Fibroblast of pulmonary artery (primary cell): ENCODE data around the gene CHML.

Source experiments
- DNase-seq: peaks from one replicate; pipeline ENCODE4 v3.0.0-alpha.2; 2010; ENCODE audit warnings: low read depth
- H3K4me3 ChIP-seq: replicated peaks from 2 replicates; pipeline ENCODE4 v1.5.1; 2011; ENCODE audit warnings: low read depth, mild to moderate bottlenecking, control low read depth, low read length, moderate library complexity
- CTCF ChIP-seq: IDR thresholded peaks from 2 replicates; pipeline ENCODE4 v1.5.1; 2011; ENCODE audit warnings: mild to moderate bottlenecking, control low read depth, low read length, inconsistent platforms; ENCODE audit errors: missing control alignments

Gene CHML

GRCh38 chr1:241638909-241639622 lies 1.1 kb downstream of the CHML start:
- no peak for DNase-seq
- peak overlapping the region; percentile 95 for H3K4me3 ChIP-seq
- no peak for TF ChIP-seq CTCF

DNA sequence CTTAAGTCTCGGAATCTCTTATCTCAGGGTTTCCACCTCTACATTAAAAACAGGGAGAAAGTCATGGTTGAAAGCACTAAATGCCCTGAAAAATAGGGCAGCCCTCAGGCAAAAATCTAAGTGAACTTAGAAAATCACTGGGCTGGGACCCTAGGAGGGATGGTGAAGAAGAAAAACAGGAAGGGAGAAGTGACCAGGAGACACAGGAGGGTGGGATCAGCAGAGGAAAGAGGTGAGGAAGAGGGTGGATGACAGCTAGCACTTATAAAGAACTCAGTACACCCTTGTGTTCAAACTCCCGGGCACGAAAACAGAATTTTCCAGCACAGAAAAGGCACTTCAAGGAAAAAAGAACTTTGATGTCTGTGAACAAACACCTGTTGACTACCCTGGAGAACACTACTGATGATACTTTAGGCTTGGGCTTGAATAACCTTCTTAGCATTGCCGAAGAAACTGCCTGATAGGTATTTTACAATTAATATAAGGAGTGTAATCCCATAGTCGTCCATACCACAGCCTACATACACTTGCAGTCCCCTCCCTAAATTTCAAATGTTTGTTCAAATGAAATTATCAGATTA lies 2.0 kb downstream of the CHML start:
- DNase-seq, result no peak
- no peak for TF ChIP-seq CTCF
- peak overlapping the region; percentile 13 for H3K4me3 ChIP-seq

GRCh38 chr1:241637604-241638003 lies 2.6 kb downstream of the CHML start:
- no peak overlapping the region for H3K4me3 ChIP-seq
- no peak for DNase-seq
- no peak for TF ChIP-seq CTCF

GRCh38 chr1:241637046-241637590 lies 3.1 kb downstream of the CHML start:
- peak; percentile 28 for DNase-seq
- no peak for TF ChIP-seq CTCF
- H3K4me3 ChIP-seq, result no peak overlapping the region

DNA sequence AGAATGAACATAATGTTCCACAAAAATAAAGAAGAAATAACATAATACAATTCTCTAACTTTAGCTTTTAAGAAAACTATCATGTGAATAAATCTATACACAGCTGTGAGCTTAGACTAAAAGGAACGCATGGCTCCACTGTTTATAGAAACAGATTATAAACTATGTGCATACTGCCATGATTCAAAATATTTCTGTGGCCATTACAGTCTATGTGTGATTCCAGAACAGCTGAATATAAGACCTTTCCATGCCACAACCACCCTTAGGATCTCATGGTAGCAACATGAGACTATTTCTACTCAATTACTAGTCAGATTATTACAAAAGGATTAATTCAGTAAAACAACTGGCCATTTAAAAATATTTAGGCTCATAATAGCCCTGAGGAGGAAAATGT lies 3.9 kb downstream of the CHML start:
- DNase-seq, result no peak
- no peak for TF ChIP-seq CTCF
- H3K4me3 ChIP-seq, result no peak overlapping the region

DNA sequence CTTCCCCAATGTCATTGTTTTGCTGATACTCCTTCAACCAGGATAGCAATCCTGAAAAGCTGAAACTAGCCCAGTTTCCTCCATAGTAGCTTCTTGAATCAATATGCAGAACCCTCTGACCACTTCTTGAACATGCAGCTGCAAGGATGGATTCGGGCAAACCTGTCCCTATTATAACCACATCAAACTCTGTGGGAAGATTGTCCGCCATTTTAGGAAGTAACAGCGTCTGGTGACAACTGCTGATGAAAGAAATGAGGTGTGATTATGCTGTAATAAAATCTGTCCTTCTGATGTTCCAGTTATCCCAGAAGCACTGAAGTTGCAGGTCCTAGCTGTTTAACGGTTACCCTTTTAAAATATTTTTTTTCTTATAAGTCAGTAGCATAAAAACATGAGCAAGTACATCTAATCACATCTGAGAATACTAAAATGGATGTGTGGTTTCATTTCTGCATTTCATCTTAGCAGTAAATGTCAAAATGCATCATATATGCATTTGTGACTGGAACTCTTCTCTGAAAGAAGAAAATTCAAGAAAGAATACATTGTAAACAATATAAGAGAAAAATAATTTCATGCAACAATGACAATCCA lies 4.5 kb downstream of the CHML start:
- H3K4me3 ChIP-seq, result no peak overlapping the region
- DNase-seq, result no peak
- no peak for TF ChIP-seq CTCF
